Lung microvascular endothelial cell (primary cell): ENCODE measurements around the gene CLSTN2. TPM values are rescaled to one million over a fixed set of nuclear protein-coding genes. Genes with fewer than 3 reads are reported as not detected.
A peak's percentile ranks its signal among the peaks of the same experiment; 100 is the strongest.

ENCODE experiments used
- DNase-seq, 2 donors: peaks; one replicate each; pipeline versions ENCODE4 v3.0.0 to v3.0.0-alpha.2; 2010; ENCODE audit warnings: low read depth in 2 of 2
- total RNA-seq: library from RNA; depleted of rRNA; stranded (reverse); fragments of >200 nt; gene quantifications from 2 replicates; pipeline ENCODE4 v1.2.1, GENCODE V29; 2014

The CLSTN2 gene
- total RNA-seq, 1 donor from 2014 or later, result 0.20 TPM

- DNase-seq, result no peak
These were observed 399.3 kb downstream of the CLSTN2 start for GRCh38 chr3:140334132-140334929.

GRCh38 chr3:140336465-140336864, 401.5 kb downstream of the CLSTN2 start:
- no peak for DNase-seq

GRCh38 chr3:140338916-140339315, 403.9 kb downstream of the CLSTN2 start:
- DNase-seq, result no peak

- DNase-seq, result no peak
These were observed 406.2 kb downstream of the CLSTN2 start for GRCh38 chr3:140341203-140341602.

GRCh38 chr3:140341817-140342403, 406.9 kb downstream of the CLSTN2 start:
- no peak for DNase-seq

- no peak for DNase-seq
These were observed 407.7 kb downstream of the CLSTN2 start for GRCh38 chr3:140342668-140343067.

GRCh38 chr3:140343211-140344081, 408.5 kb downstream of the CLSTN2 start:
- DNase-seq, result no peak

GRCh38 chr3:140344082-140344454, 409.1 kb downstream of the CLSTN2 start:
- no peak for DNase-seq

- DNase-seq, result no peak
These were observed 409.7 kb downstream of the CLSTN2 start for GRCh38 chr3:140344601-140345205.

- no peak for DNase-seq
These were observed 412.2 kb downstream of the CLSTN2 start for GRCh38 chr3:140347151-140347550.

- no peak for DNase-seq
These were observed 415.0 kb downstream of the CLSTN2 start for GRCh38 chr3:140349938-140350337.

- no peak for DNase-seq
These were observed 416.5 kb downstream of the CLSTN2 start for GRCh38 chr3:140351466-140351865.

- DNase-seq, result no peak
These were observed 420.5 kb downstream of the CLSTN2 start for GRCh38 chr3:140355481-140355880.

- DNase-seq, result no peak
These were observed 423.7 kb downstream of the CLSTN2 start for GRCh38 chr3:140358686-140359085.

- no peak for DNase-seq
These were observed 424.4 kb downstream of the CLSTN2 start for GRCh38 chr3:140359233-140359995.

- DNase-seq, result no peak
These were observed 425.3 kb downstream of the CLSTN2 start for GRCh38 chr3:140360332-140360731.

- peak; percentile 4 to 15 for DNase-seq
These were observed 428.8 kb downstream of the CLSTN2 start for GRCh38 chr3:140363801-140364200.

GRCh38 chr3:140365872-140366697, 431.1 kb downstream of the CLSTN2 start:
- DNase-seq, result no peak

GRCh38 chr3:140368223-140368811, 433.3 kb downstream of the CLSTN2 start:
- DNase-seq, result no peak

GRCh38 chr3:140370686-140371085, 435.7 kb downstream of the CLSTN2 start:
- no peak for DNase-seq
